Measurements from ENCODE around the gene ANKRD36C.
"Not testable (repeated sequence)": the region's sequence is repeated elsewhere in the genome, so short reads cannot be mapped to it uniquely, and the experiment has no call there.

ANKRD36C gene

DNA sequence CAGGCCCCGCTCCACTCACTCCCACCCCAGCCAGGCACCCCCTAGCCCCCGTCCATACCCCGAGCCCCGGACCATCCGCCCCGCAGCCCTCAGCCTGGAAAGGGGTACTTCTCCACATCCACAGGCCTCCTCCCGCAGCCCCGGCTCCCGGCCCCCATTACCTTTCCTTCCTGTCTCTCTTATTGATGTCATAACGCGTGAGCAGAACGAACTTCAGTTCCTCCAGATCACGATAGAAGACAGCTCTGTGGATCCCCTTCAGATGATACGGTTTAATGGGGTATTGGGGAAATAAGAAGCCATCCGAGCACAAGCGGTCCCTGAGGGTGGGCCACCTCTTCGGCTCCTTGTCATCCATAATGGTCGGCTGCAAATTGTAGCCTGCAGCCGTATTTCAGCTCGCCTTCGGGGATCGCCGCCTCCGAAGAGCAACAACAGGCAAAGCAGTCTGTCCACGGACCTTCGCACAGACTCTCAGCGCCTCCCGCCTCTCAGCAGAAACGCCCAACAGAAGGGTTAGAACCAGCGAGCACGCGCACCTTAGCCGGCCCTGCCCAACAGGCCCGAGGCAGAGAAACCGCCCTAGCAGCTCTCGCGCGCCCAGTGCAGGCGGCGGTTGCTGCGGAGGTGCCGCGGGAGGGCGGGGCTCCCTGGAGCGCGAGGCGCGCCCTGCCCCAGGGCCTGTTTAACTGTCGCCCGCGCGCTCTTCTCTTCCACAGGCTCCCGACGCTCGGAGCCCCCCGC is at the start of gene ANKRD36C:
Gene ANKRD36C (minus strand): TSS at position 474 of the 744 bp plus-strand sequence. CDS start 116 bp downstream, at position 358.
- peak; percentile 66 for FAIRE-seq

DNA sequence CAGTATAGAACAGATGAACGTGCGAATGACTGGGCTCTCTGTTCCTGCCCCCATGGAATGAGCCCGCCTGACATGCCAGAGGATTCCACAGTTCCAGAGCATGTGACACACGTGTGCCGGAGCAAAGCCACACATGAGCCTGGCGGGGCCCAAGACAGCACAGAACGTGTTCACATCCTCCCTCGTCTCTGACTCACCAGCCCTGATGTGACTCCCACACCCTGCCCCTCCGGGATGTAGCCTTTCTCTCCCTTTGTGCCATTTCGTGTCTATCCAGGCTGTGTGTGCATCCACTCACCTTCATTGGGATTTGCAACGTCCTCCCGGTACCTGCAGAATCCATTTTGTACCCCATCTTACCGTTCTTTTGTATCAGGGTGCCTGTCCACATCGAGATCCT is 43.9 kb upstream of the ANKRD36C start:
- not testable (repeated sequence) for DNase-seq (ENCODE audit: low spot score); FAIRE-seq

More for the DNA sequence above, at the start of gene ANKRD36C:
- DNase-seq (ENCODE audit: low spot score) = peak; percentile 12

GRCh38 chr2:96034792-96035191 is 43.2 kb upstream of the ANKRD36C start, which contains the start of gene GPAT2:
TSS of gene GPAT2 (minus strand) at chr2:96034916. CDS start at chr2:96032359, 2,557 bp downstream.
- not testable (repeated sequence) for DNase-seq (ENCODE audit: low spot score); FAIRE-seq

GRCh38 chr2:96033997-96034396 is 42.4 kb upstream of the ANKRD36C start:
- FAIRE-seq = peak; percentile 70
- not testable (repeated sequence) for DNase-seq (ENCODE audit: low spot score)

DNA sequence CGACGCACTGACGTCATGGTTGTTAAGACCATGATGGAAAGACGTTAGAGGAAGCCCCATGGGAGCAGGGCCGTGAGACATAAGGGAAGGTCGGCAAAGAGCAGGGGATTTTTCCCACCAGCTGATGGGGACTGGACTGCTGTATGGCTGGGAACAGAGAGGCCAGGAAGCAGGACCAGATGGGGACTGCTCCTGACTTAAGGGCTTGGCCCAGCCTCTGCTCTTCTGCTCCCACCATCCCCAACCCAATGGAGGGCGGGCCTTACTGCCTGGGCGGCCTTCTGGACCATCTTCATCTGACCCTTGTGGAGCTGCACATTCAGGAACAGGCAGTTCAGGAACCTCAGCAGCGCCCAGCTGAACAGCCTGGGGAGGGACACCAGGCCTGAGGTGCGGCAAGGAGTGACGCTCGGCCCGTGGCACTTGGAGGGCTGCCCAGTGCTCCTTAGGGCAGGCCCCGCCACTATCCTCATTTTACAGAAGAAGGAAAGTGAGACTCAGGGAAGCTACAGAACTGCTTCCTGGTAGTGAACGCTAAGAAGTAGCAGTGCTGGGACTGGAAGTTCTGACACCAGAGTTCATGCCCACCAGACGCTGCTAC is 36.2 kb upstream of the ANKRD36C start:
- DNase-seq (ENCODE audit: low spot score); FAIRE-seq: not testable (repeated sequence)

DNA sequence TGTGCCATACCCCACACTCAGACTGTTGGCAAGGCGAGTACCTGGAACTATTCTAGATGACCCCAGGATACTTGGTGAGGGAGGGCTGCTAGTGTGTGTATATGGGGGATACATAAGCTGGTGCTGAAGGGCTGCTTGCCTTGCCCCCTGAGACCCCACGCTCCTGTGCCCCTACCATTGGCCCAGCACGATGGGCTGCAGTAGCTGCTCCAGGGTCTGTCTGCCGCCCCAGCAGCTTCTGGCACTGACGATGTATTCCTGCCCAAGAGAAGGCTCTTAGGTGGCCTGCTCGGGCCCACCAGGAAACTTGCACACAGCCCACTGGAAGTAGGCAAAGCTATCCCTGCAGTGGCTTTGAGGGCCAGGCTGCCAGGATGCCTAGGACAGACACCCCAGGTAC is 34.1 kb upstream of the ANKRD36C start:
- DNase-seq (ENCODE audit: low spot score) = not testable (repeated sequence)

DNA sequence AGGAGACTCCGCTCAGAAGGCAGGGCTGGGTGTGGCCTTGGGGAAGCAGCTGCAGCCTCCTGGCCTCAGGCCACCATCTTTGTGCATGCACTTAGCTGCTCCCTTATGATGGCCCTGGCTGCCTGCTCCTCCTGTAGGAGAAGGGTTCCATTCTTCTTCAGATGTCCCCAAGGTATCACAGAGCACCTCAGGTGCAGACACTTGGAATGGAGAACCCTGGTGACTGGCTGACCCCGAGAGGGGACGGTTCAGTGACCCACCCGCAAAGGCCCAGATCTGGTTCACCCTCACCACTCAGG is 33.5 kb upstream of the ANKRD36C start:
- FAIRE-seq = no peak

More for the DNA sequence above, 34.1 kb upstream of the ANKRD36C start:
- FAIRE-seq = not testable (repeated sequence)

DNA sequence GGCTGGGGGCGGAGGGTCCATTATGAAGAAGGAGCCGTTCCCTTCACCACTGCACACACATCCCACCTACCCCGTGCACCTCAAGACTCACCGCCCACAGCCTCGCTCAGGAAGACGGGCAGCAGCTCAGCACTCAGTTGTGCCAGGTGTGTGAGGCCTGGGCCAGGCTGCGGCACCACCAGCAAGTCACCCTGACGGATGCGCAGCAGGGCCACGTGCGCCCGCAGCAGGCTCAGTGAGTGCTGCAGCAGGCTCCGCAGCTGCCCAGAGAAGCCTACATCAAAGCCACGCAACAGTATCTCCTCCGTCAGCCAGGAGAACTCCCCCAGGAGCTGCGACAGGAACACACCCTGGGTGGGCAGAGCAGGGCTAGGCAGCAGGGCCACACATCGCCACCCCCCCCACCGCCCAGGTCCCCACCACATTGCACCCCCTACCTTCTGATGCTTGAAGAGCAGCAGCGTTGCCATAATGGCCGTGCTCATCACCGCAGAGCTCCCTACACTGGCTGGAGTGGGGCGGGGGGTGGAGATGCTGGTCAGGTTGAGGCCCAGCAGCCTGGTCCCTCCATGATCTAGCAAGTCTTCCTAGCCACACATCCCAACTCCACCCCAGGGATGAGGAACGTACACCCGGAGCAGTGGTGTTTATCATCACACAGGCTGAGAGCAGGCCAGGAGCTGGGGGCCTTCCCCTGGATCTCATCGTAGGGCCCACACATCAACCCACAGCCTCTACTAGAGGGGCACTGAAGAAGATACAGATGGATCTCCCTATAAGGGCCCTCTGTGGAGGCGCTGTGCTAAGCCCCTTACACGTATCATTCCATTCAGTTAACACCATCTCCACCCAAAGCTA is 32.9 kb upstream of the ANKRD36C start:
- FAIRE-seq (no peak), DNase-seq (ENCODE audit: low spot score) (no peak)

More for the DNA sequence above, 33.5 kb upstream of the ANKRD36C start:
- DNase-seq (ENCODE audit: low spot score) = no peak

- not testable (repeated sequence) for DNase-seq (ENCODE audit: low spot score); FAIRE-seq
These were observed 32.1 kb upstream of the ANKRD36C start for GRCh38 chr2:96023701-96024100.

DNA sequence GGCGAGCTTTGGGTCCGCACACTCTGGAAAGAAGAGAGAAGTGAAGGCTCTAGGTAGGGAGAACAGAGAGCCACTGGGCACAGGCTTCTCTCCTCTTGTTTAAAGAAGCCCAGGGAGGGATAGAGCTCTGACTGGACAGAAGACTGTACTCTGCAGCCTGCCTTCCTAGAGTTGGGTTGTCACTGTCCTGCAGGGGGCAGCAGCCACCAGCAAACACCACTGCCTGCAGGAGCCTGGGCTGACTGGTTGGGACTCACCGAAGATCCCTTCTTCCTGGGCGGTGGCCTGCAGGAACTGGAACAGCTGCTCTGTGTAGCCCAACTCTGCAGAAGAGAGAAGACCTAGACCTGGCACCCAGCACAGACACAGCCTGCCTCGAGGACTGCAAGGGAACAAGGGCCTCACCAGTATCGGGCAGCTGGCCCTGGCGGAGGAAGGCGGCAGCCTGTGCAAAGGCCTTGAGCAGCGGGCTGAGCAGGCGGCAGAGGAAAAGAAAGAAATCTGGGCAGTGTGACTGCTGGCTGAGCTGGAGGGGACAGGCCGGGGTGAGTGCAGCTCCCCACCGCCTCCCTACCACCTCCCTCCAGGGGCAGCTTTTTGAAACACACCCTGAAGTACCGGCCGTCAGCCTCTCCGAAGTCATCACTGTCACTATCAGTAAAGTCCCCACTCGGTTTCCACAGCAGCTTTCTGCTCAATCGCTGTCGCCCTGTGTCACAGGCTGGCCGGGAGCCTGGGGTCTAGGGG is 31.2 kb upstream of the ANKRD36C start:
- not testable (repeated sequence) for FAIRE-seq
- DNase-seq (ENCODE audit: low spot score) = peak; percentile 52

DNA sequence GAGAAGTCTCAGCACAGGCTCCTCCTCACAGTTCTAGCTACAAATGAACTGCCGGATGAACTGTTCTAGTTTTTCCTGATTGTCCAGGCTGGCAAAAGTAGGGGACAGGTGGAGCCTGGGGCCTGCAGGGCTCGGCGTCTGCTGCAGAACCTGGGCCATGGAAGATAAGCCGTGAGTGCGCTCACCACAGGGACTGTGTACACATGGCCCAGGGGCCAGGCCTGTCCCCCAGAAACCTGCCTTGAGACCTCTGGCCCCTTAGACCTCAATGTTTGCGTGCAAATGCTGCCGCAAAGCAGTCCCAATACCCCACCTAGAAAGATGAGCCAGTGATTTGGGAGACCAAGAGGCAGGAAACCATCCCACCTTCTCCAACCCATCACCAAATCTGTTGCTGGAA is 30.5 kb upstream of the ANKRD36C start:
- not testable (repeated sequence) for FAIRE-seq; DNase-seq (ENCODE audit: low spot score)

GRCh38 chr2:96021142-96021541 is 29.5 kb upstream of the ANKRD36C start:
- FAIRE-seq; DNase-seq (ENCODE audit: low spot score): not testable (repeated sequence)

- FAIRE-seq; DNase-seq (ENCODE audit: low spot score): not testable (repeated sequence)
These were observed 28.4 kb upstream of the ANKRD36C start for GRCh38 chr2:96019909-96020590.

DNA sequence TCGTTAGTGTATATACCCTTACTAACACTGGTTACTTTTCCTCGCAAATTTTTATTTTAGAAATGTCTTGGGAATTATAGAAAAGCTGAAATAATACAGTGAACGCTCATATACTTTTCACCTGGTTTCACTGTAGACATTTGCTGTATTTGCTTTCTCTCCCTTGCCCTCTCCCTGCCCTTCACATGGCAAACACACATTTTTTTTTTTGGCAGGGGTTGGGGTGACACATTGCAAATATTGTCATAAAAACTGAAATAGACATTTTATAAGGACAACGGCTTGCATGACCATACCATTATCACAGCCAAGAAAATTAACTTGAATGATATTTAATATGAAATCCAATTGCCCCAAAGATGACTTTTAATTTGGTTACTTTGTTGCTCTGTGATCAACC is 24.7 kb upstream of the ANKRD36C start:
- not testable (repeated sequence) for DNase-seq (ENCODE audit: low spot score); FAIRE-seq

DNA sequence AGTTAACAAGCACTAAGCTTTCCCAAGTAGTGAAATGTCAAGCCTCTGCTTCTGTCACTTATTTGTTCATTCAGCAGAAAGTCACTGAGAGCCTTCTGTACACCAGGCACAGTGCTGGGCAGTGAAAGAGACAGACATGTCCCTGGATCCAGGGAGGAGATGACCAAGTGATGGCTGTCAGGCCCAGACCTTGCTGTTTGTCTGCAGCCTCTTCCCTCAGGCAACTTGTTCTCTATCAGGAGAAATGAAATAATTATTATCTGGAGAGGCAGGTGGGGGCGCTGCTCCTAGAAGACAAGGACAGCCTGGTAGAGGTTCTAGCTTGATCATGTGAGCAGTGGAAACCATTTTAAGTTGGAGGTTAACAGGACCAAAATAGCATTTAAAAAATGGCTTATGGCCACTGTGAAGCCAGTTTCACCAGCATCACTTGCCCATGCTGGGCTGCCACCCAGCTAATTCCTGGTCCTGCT is 21.2 kb upstream of the ANKRD36C start:
- DNase-seq (ENCODE audit: low spot score); FAIRE-seq: not testable (repeated sequence)

GRCh38 chr2:96012086-96012791 is 20.6 kb upstream of the ANKRD36C start:
- FAIRE-seq; DNase-seq (ENCODE audit: low spot score): not testable (repeated sequence)

GRCh38 chr2:96011129-96011455 is 19.5 kb upstream of the ANKRD36C start:
- not testable (repeated sequence) for FAIRE-seq
- DNase-seq (ENCODE audit: low spot score) = peak; percentile 7

GRCh38 chr2:96010320-96011128 is 18.9 kb upstream of the ANKRD36C start:
- not testable (repeated sequence) for FAIRE-seq
- DNase-seq (ENCODE audit: low spot score) = peak; percentile 62

DNA sequence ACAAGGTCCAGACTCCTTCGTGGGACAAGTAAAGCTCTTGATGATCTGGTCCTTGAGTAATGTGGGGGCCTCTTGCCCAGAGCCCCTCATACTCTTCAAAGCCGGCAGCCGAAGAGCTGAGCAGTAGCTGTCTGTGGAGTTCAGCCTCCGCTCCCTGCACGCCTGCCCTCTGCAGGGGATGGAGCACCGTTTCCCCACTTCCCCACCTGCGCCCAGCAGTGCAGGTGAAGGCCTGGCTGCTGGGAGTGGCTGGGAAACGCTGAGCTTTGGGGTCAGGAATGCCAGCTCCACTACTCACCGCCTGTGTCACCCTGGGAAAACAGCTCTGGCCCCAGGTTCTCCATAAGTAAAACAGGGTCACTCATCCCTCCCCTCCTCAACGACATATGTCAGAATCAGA is 18.2 kb upstream of the ANKRD36C start:
- not testable (repeated sequence) for DNase-seq (ENCODE audit: low spot score)

More for the DNA sequence above, 18.2 kb upstream of the ANKRD36C start:
- FAIRE-seq = not testable (repeated sequence)
